Ishikawa (cell line): ENCODE measurements around the gene AKAP10.

Experiments
- CEBPB ChIP-seq: IDR thresholded peaks from 2 replicates; pipeline ENCODE4 v1.6.1; 2012
- EGR1 ChIP-seq: IDR thresholded peaks from 2 replicates; pipeline ENCODE4 v1.6.1; 2012
- EP300 ChIP-seq: IDR thresholded peaks from 2 replicates; pipeline ENCODE4 v1.6.1; 2012; ENCODE audit warnings: borderline replicate concordance
- NFIC ChIP-seq: IDR thresholded peaks from 2 replicates; pipeline ENCODE4 v1.6.1; 2012
- RAD21 ChIP-seq: IDR thresholded peaks from 2 replicates; pipeline ENCODE4 v1.6.1; 2012; ENCODE audit warnings: low read depth
- REST ChIP-seq: IDR thresholded peaks from 2 replicates; pipeline ENCODE4 v1.6.1; 2012; ENCODE audit warnings: low read depth, mild to moderate bottlenecking
- TAF1 ChIP-seq: IDR thresholded peaks from 2 replicates; pipeline ENCODE4 v1.6.1; 2012; ENCODE audit warnings: low read depth, mild to moderate bottlenecking
- ZBTB7A ChIP-seq: IDR thresholded peaks from 2 replicates; pipeline ENCODE4 v1.6.1; 2012; ENCODE audit warnings: low read depth
- TF ChIP-seq, protein P1 (sequence below): IDR thresholded peaks from 2 replicates; pipeline ENCODE4 v1.6.1; 2012

GRCh38 chr17:19939993-19940721 is 37.5 kb downstream of the AKAP10 start:
- TF ChIP-seq EP300, result no peak
- no peak for TF ChIP-seq CEBPB
- TF ChIP-seq NFIC, result no peak
- no peak for TF ChIP-seq TAF1
- no peak for TF ChIP-seq REST
- TF ChIP-seq, protein P1, sequence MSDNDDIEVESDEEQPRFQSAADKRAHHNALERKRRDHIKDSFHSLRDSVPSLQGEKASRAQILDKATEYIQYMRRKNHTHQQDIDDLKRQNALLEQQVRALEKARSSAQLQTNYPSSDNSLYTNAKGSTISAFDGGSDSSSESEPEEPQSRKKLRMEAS, result no peak
- no peak for TF ChIP-seq ZBTB7A
- TF ChIP-seq RAD21, result no peak
- TF ChIP-seq EGR1, result no peak
